ENCODE measurements around the gene RAB40C.
A peak's percentile ranks its signal among the peaks of the same experiment; 100 is the strongest.

RAB40C gene

GRCh38 chr16:651844-652243 lies 62.0 kb downstream of the RAB40C start:
- TF ChIP-seq CTCF (IDR thresholded peaks at IDR 0.05; ENCODE audit: insufficient read depth, low read length) (no peak), REST (IDR thresholded peaks at IDR 0.05; ENCODE audit: insufficient replicate concordance, low read depth) (no peak), POLR2AphosphoS5 (IDR thresholded peaks at IDR 0.05; ENCODE audit: low read depth) (peak; percentile 64)
- peak overlapping the region; percentile 90 for H3K27ac ChIP-seq (replicated peaks)
- peak overlapping the region; percentile 60 for H3K4me3 ChIP-seq (replicated peaks; ENCODE audit: insufficient read depth, low read length)
- DNase-seq (ENCODE audit: low read depth in 1 of 2, low spot score in 1 of 2), result peak; percentile 77 to 94
- H3K27me3 ChIP-seq (ENCODE audit: insufficient read depth, poor library complexity, severe bottlenecking), result no peaks in the 10 kb centered on the region

GRCh38 chr16:652454-653305 lies 62.8 kb downstream of the RAB40C start:
- TF ChIP-seq POLR2AphosphoS5 (IDR thresholded peaks at IDR 0.05; ENCODE audit: low read depth), result no peak
- TF ChIP-seq REST (IDR thresholded peaks at IDR 0.05; ENCODE audit: insufficient replicate concordance, low read depth), result no peak
- no peak for TF ChIP-seq SPI1 (IDR thresholded peaks at IDR 0.05; ENCODE audit: borderline replicate concordance, low read depth)
- no peak for TF ChIP-seq GABPA (IDR thresholded peaks at IDR 0.05; ENCODE audit: low read depth)
- TF ChIP-seq CTCF (IDR thresholded peaks at IDR 0.05; ENCODE audit: insufficient read depth, low read length), result no peak
- peak overlapping the region; percentile 66 for H3K27ac ChIP-seq (replicated peaks)
- no peaks in the 10 kb centered on the region for H3K27me3 ChIP-seq (ENCODE audit: insufficient read depth, poor library complexity, severe bottlenecking)
- H3K4me3 ChIP-seq (replicated peaks; ENCODE audit: insufficient read depth, low read length), result no peak overlapping the region
- no peak for DNase-seq (ENCODE audit: low read depth in 1 of 2, low spot score in 1 of 2)

GRCh38 chr16:654034-654433 lies 64.2 kb downstream of the RAB40C start:
- Histone ChIP-seq H3K27ac (replicated peaks) (no peak overlapping the region), H3K4me3 (replicated peaks; ENCODE audit: insufficient read depth, low read length) (no peak overlapping the region), H3K27me3 (ENCODE audit: insufficient read depth, poor library complexity, severe bottlenecking) (no peaks in the 10 kb centered on the region)
- DNase-seq (ENCODE audit: low read depth in 1 of 2, low spot score in 1 of 2), result no peak
- no peak for TF ChIP-seq SPI1 (IDR thresholded peaks at IDR 0.05; ENCODE audit: borderline replicate concordance, low read depth)

GRCh38 chr16:657487-657886 lies 67.6 kb downstream of the RAB40C start:
- no peak overlapping the region for H3K27ac ChIP-seq (replicated peaks)
- no peaks in the 10 kb centered on the region for H3K27me3 ChIP-seq (ENCODE audit: insufficient read depth, poor library complexity, severe bottlenecking)
- no peak for DNase-seq (ENCODE audit: low read depth in 1 of 2, low spot score in 1 of 2)
- no peak overlapping the region for H3K4me3 ChIP-seq (replicated peaks; ENCODE audit: insufficient read depth, low read length)
- TF ChIP-seq GABPA (IDR thresholded peaks at IDR 0.05; ENCODE audit: low read depth), result no peak
- no peak for TF ChIP-seq POLR2AphosphoS5 (IDR thresholded peaks at IDR 0.05; ENCODE audit: low read depth)
- TF ChIP-seq CTCF (IDR thresholded peaks at IDR 0.05; ENCODE audit: insufficient read depth, low read length), result no peak
- no peak for TF ChIP-seq SPI1 (IDR thresholded peaks at IDR 0.05; ENCODE audit: borderline replicate concordance, low read depth)
- no peak for TF ChIP-seq REST (IDR thresholded peaks at IDR 0.05; ENCODE audit: insufficient replicate concordance, low read depth)

Data from HL-60 (cell line).